ENCODE results near the gene MAPK6. TPM values are rescaled to one million over a fixed set of nuclear protein-coding genes. Genes with fewer than 3 reads are reported as not detected.

Gene MAPK6
- total and polyA plus RNA-seq, 2 of the 4 experiments (the other 2 are of a cell fraction), result 22.6 to 60.6 TPM

GRCh38 chr15:52023169-52023922 lies 4.3 kb downstream of the MAPK6 start:
- H3K18ac ChIP-seq (ENCODE audit: low read depth, low read length), result no peak overlapping the region
- no peak overlapping the region for H2AFZ ChIP-seq (replicated peaks; ENCODE audit: low read length, poor library complexity)
- POLR2A ChIA-PET (ENCODE audit: unreplicated experiment), result no interaction called here
- DNase-seq (no peak), ATAC-seq (ENCODE audit: low read depth) (no peak)
- H3K79me1 ChIP-seq (ENCODE audit: low read depth in 1 of 2, low read length in 2 of 2), result peaks cover 0 to 39% of the 10 kb centered on the region in 2 experiments; a peak in 2 of 4 replicates
- H4K5ac ChIP-seq (ENCODE audit: low read depth, low read length), result no peak overlapping the region
- no peak overlapping the region for H2BK120ac ChIP-seq (ENCODE audit: low read depth, low read length)
- peaks cover 47% of the 10 kb centered on the region for H4K20me1 ChIP-seq (ENCODE audit: insufficient read depth, low read length)
- no peak overlapping the region for H2BK15ac ChIP-seq (ENCODE audit: low read depth, low read length)
- no peak overlapping the region for H3K56ac ChIP-seq (ENCODE audit: extremely low read depth, insufficient read depth, low read length)
- no peak overlapping the region for H4K8ac ChIP-seq (ENCODE audit: low read depth in 2 of 2, low read length in 2 of 2)
- H2BK20ac ChIP-seq (ENCODE audit: low read depth, low read length), result no peak overlapping the region
- no peak overlapping the region for H3K4me2 ChIP-seq (ENCODE audit: low read depth, low read length)
- no peak overlapping the region for H3K4me3 ChIP-seq (ENCODE audit: insufficient read depth, low read depth, low read length)
- peak overlapping the region; percentile 2; the same call in 1 of the 2 replicates for H3K4ac ChIP-seq (ENCODE audit: low read depth, low read length)
- CTCF ChIA-PET, result no interaction called here
- no CpG with 5 or more reads among the region's 13 CpGs for WGBS, 2 experiments (ENCODE audit: extremely low coverage in 2 of 2, insufficient read length in 1 of 2)
- no TSS peak for BruUV-seq (replicated peaks)
- peak overlapping the region; percentile 14; the same call in 1 of the 2 replicates for H3K23ac ChIP-seq (ENCODE audit: low read depth, low read length)
- intact Hi-C loops (cut with micrococcal nuclease) (loop anchor here (5.0 kb wide), 1 partner anchor 41 kb away; no protein-coding TSS in a partner anchor), dilution Hi-C loops (cut with HindIII; ENCODE audit: low sequenced_read_pairs, unreplicated experiment) (no loop called here), in situ Hi-C loops (cut with MboI; ENCODE audit: low sequenced_read_pairs) (loop anchor here (25.0 kb wide), 1 partner anchor 639 kb away; no protein-coding TSS in a partner anchor)
- H3K36me3 ChIP-seq (ENCODE audit: control insufficient read depth, insufficient read depth, low read length), result peaks cover 1% of the 10 kb centered on the region; the same call in 1 of the 2 replicates
- no peak overlapping the region; the same call in 1 of the 2 replicates for H3K14ac ChIP-seq (replicated peaks; ENCODE audit: low read depth, low read length)
- no peak overlapping the region; the same call in 1 of the 2 replicates for H4K91ac ChIP-seq (ENCODE audit: insufficient read depth, low read depth, low read length)
- H3K9me3 ChIP-seq (ENCODE audit: control insufficient read depth, insufficient read depth, low read length), result no peaks in the 10 kb centered on the region
- H3K27me3 ChIP-seq (ENCODE audit: control insufficient read depth, insufficient read depth, low read length), result no peaks in the 10 kb centered on the region
- H3K27ac ChIP-seq (ENCODE audit: insufficient read depth, low read length), result no peak overlapping the region
- H3K4me1 ChIP-seq (ENCODE audit: control insufficient read depth, insufficient read depth, low read length), result peaks cover 9% of the 10 kb centered on the region
- peak overlapping the region; percentile 35; the same call in 1 of the 2 replicates for H2AK5ac ChIP-seq (ENCODE audit: low read depth, low read length)
- no peak overlapping the region for H2AK9ac ChIP-seq (replicated peaks; ENCODE audit: low read depth, low read length, poor library complexity)
- H3K9ac ChIP-seq (ENCODE audit: low read depth, low read length), result no peak overlapping the region
- peaks cover 4% of the 10 kb centered on the region for H3K9me1 ChIP-seq (ENCODE audit: insufficient read depth, low read length)
- H2BK5ac ChIP-seq (ENCODE audit: low read depth, low read length, poor library complexity, severe bottlenecking), result peak overlapping the region; percentile 7
- TF ChIP-seq MAFK (IDR thresholded peaks at IDR 0.05; ENCODE audit: low read depth, low read length), result no peak
- TF ChIP-seq SMC3 (IDR thresholded peaks at IDR 0.05; ENCODE audit: low read depth, low read length), result no peak
- no peak for TF ChIP-seq RCOR1 (IDR thresholded peaks at IDR 0.05; ENCODE audit: insufficient replicate concordance, low read length)
- TF ChIP-seq POLR2A (IDR thresholded peaks at IDR 0.05; ENCODE audit: low read depth, low read length), result no peak
- TF ChIP-seq RAD21 (IDR thresholded peaks at IDR 0.05; ENCODE audit: low read length), result no peak
- no peak for TF ChIP-seq CTCF (conservative IDR thresholded peaks at IDR 0.05; ENCODE audit: low read depth, low read length)
- no peak for TF ChIP-seq USF2 (IDR thresholded peaks at IDR 0.05; ENCODE audit: low read depth, low read length)
- no peak for TF ChIP-seq RFX5 (IDR thresholded peaks at IDR 0.05; ENCODE audit: low read depth, low read length)
- no peak for TF ChIP-seq ELK1 (IDR thresholded peaks at IDR 0.05; ENCODE audit: borderline replicate concordance, low read depth, low read length)
- no peak for TF ChIP-seq CHD1 (IDR thresholded peaks at IDR 0.05; ENCODE audit: low read depth, low read length)
- TF ChIP-seq NFE2L2 (IDR thresholded peaks at IDR 0.05; ENCODE audit: low read depth, low read length), result no peak
- TF ChIP-seq BHLHE40 (IDR thresholded peaks at IDR 0.05; ENCODE audit: low read depth, low read length), result no peak

Data from IMR-90 (cell line).